Measurements from ENCODE around the gene RNLS.
"Not testable (repeated sequence)": the region's sequence is repeated elsewhere in the genome, so short reads cannot be mapped to it uniquely, and the experiment has no call there.

Gene RNLS

GRCh38 chr10:88293073-88293472 is 290.0 kb downstream of the RNLS start:
- no peak for DNase-seq (ENCODE audit: low spot score)

- no peak for DNase-seq (ENCODE audit: low spot score)
Measured at GRCh38 chr10:88292185-88292514, 291.0 kb downstream of the RNLS start.

DNA sequence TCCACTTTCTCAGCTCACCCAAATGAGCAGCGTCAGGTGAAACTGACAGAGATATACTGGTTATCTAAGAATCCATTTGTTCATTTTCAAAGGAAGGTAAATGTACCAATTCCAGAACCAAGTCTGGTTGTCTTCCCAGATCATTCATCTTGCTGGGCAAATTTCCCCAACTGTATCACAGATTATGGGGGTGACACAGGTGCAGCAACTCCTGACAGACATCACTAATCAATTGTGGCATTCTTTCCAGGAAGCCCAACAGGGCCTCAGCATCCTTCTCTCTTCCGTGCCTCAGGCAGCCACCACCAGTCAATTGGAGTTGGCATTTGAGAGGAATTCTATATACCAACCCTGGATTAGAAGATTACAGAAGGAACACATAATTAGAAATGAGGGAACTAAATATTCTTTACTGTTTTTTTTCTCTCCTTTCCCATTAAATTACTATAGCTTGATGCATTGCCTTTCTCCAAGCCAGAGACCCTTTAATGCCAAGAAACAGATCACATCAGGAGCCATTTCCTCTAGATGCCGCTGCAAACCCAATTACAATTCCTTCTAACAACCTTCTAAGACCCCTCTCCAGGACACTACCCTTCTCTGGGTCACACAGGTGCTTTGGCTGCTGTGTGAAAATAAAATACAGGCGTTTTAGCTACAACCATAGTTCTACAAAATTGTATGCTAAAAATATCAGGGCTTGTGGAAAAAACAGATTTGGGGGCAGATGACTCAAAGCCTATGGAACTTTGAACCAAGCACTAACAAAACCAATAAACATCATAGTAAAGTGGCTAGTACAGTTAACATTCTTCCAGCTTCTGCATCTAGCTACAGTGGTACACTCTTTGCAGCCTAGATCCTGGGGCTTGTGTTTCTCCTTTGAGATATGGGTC is 291.6 kb downstream of the RNLS start:
- no peak for DNase-seq (ENCODE audit: low spot score)

DNA sequence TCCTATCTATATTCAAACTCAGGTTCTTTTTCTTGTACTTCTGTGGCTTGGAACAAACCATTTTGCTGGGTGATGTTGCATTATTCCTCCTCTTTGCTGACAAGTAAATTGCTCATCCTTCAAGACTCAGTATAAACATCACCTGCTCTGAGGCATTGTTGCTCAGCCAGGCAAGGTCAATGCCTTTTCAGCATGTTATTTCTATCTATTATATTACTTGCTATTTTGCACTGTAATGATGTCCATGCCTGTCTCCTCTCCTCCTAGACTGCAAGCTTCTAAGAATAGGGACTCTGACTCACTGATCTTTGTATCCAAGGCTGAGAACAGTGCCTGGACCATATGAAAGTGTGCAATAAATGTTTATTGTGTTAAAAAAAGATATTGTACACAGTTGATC is 293.8 kb downstream of the RNLS start:
- no peak for DNase-seq (ENCODE audit: low spot score)

- DNase-seq (ENCODE audit: low spot score) = no peak
Measured at GRCh38 chr10:88288320-88289059, 294.6 kb downstream of the RNLS start.

DNA sequence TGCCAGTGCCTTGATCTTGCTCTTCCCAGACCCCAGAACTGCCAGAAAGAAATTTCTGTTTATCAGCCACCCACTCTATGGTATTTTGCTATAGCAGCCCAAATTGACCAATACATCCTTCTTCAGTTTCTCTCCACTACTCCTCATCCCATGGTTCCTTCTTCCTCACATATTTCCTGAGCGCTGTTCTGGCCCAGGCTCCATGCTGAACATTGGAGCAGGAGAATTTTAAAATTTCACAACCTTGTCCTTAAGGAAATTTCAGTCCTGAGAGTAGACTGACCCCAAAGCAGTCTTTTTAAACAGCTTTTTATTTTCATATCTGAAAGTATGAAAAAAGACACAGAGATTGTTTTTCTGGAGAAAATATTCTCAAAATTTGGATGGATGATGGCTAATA is 297.1 kb downstream of the RNLS start:
- DNase-seq (ENCODE audit: low spot score) = no peak

GRCh38 chr10:88281592-88282347 is 301.3 kb downstream of the RNLS start:
- no peak for DNase-seq (ENCODE audit: low spot score)

DNA sequence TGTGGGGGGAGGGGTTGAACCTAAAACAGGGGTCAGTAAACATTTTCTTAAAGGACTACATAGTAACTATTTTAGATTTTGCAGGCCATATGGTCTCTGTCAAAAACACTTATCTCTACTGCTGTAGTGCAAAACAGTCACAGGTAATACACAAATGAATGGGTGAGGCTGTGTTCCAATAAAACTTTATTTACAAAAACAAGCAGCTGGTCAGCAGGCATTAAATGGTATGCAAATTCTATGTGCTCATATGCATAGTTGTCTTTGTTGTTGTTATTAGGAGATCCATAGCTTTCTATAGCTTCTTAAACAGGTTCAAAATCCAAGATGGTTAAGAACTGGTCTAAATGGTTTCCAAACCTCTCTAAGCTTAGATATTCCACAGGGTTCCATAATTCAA is 302.6 kb downstream of the RNLS start:
- DNase-seq (ENCODE audit: low spot score) = no peak

- no peak for DNase-seq (ENCODE audit: low spot score)
Measured at GRCh38 chr10:88278912-88279311, 304.2 kb downstream of the RNLS start.

GRCh38 chr10:88276945-88277344 is 306.2 kb downstream of the RNLS start:
- DNase-seq (ENCODE audit: low spot score) = not testable (repeated sequence)

GRCh38 chr10:88274286-88274685 is 308.8 kb downstream of the RNLS start:
- no peak for DNase-seq (ENCODE audit: low spot score)

- DNase-seq (ENCODE audit: low spot score) = no peak
Measured at GRCh38 chr10:88273567-88273966, 309.6 kb downstream of the RNLS start.

DNA sequence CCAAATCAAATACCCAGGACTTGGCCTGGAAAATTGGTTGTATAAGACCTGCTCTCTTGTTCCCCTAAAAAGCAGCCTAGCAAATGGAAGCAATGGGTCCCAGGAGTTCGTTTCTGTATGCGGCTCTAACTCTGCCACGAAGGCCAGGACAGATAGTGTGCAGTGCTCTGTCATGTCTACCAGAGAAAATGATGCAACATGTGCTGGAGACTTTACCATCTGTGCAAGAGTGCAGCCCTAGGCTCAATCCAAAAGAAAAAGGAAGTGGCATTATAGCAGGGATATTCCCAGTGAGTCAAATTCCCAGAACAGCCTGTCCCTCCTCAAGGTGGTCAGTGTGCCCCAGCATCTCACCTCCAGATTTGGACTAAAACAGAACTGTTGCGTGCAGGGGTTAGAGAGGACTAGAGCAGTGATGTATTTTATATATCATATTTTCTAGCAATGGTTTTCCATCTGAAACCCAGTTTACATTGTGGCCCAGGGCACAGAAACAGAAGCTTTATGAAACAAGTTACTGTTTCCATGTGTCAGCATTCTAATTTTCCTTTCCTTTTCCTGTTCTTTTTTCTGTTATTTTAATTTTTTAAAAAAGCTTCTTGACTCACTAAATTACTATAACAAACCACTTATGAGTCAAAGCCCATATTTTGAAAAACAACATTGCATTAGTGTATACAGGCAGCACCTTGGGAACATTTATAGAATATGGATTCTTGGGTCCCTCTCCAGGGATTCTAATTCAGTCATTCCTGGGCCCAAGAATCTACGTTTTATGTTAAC is 311.2 kb downstream of the RNLS start:
- DNase-seq (ENCODE audit: low spot score) = no peak

GRCh38 chr10:88270871-88271713 is 312.0 kb downstream of the RNLS start:
- DNase-seq (ENCODE audit: low spot score) = no peak

- no peak for DNase-seq (ENCODE audit: low spot score)
Measured at GRCh38 chr10:88270061-88270808, 312.9 kb downstream of the RNLS start.

- DNase-seq (ENCODE audit: low spot score) = no peak
Measured at GRCh38 chr10:88262591-88263234, 320.4 kb downstream of the RNLS start.

- no peak for DNase-seq (ENCODE audit: low spot score)
Measured at GRCh38 chr10:88261152-88261551, 322.0 kb downstream of the RNLS start.

GRCh38 chr10:88260329-88261051 is 322.6 kb downstream of the RNLS start:
- no peak for DNase-seq (ENCODE audit: low spot score)

DNA sequence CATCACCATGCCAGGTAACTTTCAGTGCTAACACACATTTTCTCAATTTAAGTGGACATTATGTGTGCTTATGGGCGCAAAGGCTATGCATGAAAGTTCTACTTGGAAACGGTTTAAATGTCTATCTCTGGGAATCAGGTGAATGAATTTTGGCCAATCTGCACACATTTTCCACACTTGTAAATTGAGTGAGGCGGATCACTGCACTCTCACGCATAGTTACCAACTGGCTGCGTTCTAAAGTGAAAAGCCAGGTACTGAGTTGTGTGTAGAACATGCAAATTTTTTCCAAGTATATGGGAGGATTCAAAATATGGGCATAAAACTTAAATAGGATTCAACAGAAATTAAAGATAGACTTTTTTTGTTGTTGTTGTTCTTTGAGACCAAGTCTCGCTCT is 323.7 kb downstream of the RNLS start:
- no peak for DNase-seq (ENCODE audit: low spot score)
